ENCODE data around the gene CABCOCO1.

Gene CABCOCO1

DNA sequence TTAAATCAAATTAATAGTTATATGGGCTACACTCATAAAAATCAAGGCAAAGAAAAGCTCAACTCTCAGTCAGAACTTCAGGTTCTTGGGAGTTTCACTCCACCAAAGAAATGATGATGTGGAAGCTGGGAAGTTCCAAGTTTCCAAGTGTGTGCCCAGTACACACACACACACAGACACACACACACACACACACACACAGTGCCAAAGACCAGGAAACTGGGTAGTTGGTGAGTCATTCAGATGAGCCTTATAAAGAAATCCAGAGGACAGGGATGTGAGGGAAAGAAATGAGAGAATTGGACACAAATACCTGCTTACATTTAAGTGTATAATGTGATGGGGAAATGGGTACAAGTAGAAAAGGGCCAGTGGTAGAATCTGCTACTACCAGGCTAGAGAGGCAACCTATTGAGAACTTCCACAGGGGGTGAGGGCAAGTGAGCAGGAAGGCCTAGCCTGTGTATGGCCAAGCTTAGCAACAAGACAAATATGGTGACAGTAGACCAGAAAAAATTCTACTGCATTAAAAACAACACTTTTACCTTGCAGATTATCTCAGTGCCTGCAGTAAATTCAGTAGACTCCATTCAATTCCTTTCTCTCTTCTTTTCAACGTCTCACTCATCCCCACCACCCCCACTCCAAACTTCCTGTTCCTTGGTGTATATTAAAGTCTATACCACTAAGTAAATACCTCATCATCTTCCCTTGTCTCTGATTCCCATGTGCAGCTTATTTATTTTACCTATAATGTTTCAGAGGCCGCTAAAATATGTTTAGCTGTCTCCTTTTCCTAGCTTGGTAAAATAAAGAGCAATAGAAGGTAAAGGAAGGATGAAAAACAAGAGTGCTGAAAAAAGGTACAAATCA is 95.0 kb downstream of the CABCOCO1 start:
- DNase-seq: peak in 1 of 14 donors; percentile 10

DNA sequence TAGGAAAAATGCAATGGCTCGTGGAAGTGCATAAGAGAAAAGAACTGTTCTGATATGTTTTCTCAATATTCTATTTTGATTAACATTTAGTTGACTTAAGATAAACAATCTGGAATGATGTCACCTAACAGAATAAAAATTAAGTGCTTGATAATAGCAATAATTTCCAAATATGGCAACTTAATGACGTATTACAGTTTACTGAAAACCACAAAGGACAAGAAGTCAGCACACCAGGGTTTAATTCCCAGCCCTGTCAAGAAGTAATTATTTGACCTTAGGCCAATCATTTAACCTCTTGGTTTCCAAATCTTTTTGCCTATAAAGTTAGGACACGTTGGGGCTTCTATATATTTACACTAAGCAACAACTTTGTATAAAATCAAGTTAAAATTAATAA is 95.7 kb downstream of the CABCOCO1 start:
- DNase-seq: no peak

GRCh38 chr10:61759751-61760150 is 97.0 kb downstream of the CABCOCO1 start:
- DNase-seq: no peak

DNA sequence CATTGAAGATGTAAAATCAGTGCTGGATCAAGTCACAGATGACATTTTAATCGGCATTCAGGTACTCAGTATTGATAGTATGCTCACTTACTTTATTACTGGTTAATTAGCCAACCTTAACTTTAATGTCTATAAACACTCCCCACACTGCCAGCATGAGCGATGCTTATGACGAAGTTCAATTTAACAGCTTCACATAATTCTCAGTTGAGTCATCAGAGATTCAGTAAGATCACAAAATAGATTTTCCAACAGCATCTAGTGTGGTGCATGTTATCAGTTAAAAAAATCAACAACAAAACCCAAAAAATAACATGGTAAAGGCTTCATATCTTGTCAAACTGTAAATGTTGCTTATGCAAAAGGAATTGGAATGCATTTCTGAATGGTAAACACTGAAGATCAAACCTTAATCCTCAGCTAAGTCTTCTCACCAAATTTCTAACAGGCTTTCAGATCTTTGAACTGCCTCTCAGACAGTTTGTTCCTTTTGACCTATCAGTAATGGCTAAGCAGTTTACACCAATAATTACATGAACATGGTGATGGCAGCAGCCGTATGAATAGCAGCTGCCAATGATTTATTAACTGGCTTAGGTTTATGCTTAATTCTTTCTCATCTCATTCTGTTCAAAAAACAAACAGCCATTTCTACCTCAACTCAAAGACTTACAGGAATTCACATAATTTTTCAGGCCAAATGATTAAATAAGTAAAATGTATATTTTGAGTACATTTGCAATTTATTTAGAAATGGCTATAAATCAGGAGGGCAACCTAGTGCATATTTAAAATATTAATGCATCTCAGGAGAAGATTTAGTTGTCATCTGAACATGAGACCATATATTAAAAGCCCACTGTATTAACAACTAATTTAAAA is 98.5 kb downstream of the CABCOCO1 start:
- DNase-seq: no peak

GRCh38 chr10:61761825-61762217 is 99.1 kb downstream of the CABCOCO1 start:
- DNase-seq: no peak

- DNase-seq: no peak
These were observed 101.0 kb downstream of the CABCOCO1 start for GRCh38 chr10:61763778-61764177.

DNA sequence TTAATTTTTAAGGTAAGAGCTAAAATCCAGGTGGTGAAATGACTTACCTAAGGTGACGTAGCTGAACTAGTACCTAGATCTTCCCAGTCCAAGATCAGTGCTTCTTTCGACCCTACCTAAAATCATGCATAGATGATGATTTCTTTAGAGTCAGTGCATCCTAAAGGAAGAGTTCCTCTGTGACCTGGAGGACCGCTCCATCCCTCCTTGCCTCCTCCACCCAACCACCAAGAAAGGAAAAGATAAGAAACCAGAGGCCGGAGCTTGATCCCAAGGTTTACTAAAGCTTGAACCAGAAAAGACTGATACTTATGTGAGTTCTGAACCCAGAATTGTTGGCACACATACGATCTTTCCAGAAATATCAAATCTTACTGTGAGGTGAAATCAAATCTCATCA is 101.8 kb downstream of the CABCOCO1 start:
- DNase-seq: no peak

DNA sequence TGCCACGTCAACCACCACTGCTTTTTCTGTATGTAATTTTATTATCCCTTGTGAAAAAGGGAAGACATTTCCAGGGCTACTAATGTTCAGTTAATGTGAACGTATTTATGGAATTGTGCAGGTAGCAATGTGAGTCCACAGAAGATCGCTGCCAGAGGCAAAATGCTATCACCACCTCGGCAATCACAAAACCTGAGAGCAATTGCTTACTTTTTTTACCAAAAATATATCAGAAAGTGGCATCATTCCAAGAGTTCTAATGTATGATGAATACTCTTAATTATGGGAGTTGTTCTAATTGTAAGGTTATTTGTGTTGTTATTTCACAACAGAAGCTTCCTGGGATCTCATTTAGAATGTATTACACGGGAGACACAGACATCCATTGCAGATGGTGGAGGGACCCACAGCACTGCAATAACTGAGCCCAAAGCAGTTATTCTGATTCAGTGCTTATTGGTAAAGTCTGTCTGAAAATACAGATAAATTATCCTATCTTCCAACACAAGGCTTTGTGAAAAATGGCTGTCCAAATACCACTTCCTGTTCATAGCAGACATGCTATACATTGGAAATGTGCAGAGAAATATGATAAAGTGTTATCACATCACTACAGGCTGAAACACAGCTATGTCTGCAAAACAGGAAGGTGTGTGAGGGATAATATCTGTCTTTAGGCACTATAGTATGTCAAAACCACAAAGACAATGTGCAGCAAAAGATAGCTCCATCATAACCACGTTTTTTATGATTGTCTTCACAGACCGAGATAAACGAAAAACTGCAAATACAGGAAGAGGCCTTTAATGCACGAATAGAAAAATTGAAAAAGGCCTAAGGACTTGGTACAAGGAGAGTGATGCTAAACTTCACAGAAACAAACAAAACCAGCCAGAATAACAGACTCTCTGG is 102.7 kb downstream of the CABCOCO1 start:
- no peak for DNase-seq

DNA sequence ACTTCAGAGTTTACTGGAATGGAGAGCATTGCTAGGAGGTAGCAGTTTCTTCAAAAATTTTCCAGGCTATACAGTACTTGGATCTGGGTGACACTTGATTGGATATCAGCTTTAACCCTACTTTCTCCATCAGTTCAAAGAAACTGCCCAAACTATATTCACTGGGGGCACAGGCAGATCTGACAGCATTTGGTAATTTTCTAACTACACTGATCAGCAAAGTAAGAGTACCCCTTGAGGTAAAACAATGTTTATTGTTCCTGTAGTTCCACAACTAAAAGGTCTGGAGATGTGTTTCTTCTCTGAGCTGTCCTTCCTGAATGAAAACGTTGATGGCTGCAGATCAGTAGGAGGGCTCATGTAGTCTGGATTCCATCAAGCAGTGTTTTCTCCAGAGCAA is 104.2 kb downstream of the CABCOCO1 start:
- DNase-seq: no peak

GRCh38 chr10:61774031-61774430 is 111.3 kb downstream of the CABCOCO1 start:
- DNase-seq: no peak

- no peak for DNase-seq
These were observed 112.4 kb downstream of the CABCOCO1 start for GRCh38 chr10:61775111-61775510.

GRCh38 chr10:61776615-61777266 is 114.0 kb downstream of the CABCOCO1 start:
- no peak for DNase-seq

DNA sequence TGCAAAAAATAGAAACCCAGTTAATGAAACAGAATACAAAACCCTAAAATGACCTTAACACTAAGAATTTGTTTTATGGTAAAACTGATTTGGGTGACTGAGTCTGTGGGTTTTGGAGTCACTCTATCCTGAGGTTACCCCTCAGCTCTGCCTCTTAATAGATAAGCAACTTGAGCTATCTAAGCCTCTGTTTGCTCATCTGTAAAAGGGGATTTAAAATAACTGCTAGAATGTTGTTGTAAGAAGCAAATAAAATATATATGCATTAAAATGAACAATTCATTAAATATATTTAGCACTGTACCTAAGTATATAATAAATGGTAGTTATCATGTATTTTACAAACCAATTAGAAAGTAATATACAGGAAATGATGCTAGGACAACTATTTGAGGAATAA is 115.4 kb downstream of the CABCOCO1 start:
- DNase-seq: no peak

GRCh38 chr10:61779276-61779675 is 116.5 kb downstream of the CABCOCO1 start:
- no peak for DNase-seq

DNA sequence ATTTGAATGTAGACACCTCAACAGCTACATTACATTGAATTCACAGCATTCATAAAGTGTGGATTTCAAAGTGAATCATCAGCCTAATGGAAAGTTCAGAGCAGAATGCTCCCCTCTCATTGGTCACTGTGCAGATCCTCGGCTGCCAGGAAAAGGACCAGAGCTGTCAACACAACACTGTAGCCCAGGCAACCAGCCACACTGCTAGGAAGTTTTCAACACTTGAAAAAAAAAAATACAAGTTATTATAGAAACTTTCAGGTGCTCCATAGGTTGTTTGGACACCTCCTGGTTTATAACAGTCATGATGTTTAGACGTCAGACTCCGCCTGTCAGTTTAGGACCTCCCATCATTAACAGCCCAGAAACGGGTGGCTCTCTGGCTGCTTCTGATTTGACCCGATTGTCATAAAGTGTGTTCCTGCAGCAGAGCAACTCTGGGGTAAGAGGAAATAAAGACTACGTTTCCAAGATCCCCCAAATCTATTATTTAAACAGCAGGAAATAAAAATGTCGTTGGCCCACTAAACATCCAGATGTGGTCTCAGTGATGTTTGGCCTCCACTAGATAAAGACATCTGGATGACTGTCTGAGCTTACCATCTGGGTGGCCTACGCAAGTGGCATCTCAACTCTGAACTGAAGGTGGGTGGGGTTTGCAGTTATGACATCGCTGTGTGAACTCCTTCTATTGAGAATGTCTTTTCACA is 117.4 kb downstream of the CABCOCO1 start:
- DNase-seq: no peak

DNA sequence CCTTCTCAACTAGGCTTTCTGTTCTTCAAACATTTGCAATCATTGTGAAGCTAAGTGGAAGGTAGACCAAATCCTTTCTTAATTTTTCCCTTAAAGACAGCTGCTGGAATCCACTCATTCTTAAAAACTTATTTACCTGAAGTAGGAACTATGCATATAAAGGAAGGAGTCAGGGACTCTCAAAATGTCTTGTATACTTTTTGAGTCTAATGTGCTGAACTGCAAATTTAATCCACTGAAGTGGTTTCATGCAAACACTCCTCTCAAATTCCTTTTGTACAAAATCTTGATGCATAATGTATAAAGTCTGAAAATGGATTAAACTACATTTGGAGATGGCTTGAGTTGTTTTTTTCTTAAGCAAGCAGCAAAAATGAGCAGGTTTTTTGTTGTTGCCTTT is 118.0 kb downstream of the CABCOCO1 start:
- DNase-seq: no peak

DNA sequence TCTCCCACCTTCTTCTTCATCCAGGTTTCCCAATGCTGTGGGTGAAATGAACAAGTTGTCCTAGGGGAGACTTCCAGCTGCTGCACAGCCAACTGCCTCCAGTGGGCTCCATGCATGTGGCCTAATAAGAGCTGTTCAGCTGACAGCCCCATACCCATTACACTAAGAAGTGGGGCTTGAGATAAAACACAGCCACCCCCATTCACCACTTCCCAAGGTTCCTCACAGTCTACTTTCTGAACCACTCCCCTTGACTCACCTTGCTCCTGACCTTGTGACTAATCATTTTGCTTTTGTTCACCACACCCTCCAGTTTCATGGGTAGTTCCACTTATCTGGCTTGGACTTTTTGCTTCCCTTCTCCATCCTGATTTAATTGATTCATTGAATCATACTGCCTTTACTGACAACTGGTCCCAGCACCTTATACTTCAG is 119.3 kb downstream of the CABCOCO1 start:
- no peak for DNase-seq

DNA sequence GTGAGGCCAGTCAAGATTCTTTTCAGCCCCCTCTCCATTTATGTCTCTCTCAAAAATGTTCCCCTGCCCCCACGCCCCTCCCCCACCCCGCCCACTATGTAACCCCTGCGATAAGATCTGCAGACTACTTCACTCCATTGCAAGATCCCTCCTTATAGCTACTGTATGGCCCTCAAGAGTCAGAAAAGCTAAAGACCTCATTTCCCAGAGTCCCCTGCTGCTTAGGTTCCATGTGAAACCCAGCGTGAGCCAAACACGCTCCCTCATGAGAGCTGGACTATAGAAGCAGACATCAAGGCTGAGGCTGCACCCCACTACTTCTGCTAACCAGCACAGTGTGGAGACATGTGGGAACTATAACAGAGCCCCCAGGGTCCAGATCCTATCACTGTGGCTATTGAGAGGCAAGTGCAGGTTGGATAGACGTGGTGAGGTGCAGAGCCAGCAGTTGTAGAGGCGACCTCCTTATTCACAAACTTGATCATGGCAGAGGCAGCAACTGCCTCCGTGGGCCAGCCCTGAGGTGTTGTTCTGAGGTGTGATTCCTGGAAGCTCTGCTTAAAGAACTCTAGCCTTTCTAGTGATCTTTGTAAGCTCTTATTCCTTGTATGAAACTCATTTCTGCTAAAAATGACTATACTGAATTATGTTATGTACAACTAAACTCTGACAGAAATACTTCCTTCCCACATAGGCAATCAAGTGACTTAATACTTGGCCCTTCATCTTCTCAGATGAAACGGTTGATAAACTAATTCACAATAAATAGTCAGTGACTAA is 121.8 kb downstream of the CABCOCO1 start:
- DNase-seq: no peak

GRCh38 chr10:61785473-61786105 is 122.9 kb downstream of the CABCOCO1 start:
- DNase-seq: no peak

DNA sequence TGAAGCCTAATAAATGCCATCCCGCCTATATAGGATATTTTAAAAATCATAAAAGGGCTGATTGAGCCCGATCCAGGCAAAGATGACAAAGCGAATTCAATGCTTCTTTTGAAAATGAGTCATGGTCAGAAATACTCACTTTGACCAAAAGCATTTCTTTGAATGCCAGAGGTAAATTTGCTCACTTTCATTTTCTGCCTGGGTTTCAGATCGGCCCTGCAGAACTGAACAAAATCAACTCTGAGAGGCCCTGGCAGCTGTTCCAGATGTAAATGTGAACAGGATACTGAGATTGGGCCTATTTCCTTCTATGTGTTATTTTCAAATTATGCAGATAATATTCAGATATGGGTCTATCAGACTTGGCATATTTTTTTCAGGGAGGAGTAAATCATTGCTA is 124.0 kb downstream of the CABCOCO1 start:
- DNase-seq: no peak

Data from C1 segment of cervical spinal cord (tissue), 14 donors.